ENCODE results near the gene EXD3.
"Not testable (repeated sequence)": the region's sequence is repeated elsewhere in the genome, so short reads cannot be mapped to it uniquely, and the experiment has no call there.

EXD3 gene

GRCh38 chr9:137268538-137269201, 154.3 kb downstream of the EXD3 start:
- Histone ChIP-seq H3K4me1 (ENCODE audit: insufficient read depth, low read length) (no peaks in the 10 kb centered on the region), H3K27ac (ENCODE audit: low read depth, low read length) (no peak overlapping the region), H3K9me3 (ENCODE audit: insufficient read depth, low read depth, low read length) (no peaks in the 10 kb centered on the region), H3K9ac (ENCODE audit: low read depth, low read length) (no peak overlapping the region), H3K27me3 (ENCODE audit: insufficient read depth, low read length) (no peaks in the 10 kb centered on the region), H3K4me3 (ENCODE audit: low read length) (no peak overlapping the region), H3K36me3 (ENCODE audit: insufficient read depth, low read length) (peaks cover 60% of the 10 kb centered on the region)
- 90% methylated on average over 19 of the region's 19 CpGs for WGBS

- Histone ChIP-seq H3K36me3 (ENCODE audit: insufficient read depth, low read length) (peaks cover 65% of the 10 kb centered on the region), H3K9me3 (ENCODE audit: insufficient read depth, low read depth, low read length) (no peaks in the 10 kb centered on the region), H3K4me3 (ENCODE audit: low read length) (no peak overlapping the region), H3K4me1 (ENCODE audit: insufficient read depth, low read length) (no peaks in the 10 kb centered on the region), H3K27me3 (ENCODE audit: insufficient read depth, low read length) (no peaks in the 10 kb centered on the region), H3K9ac (ENCODE audit: low read depth, low read length) (no peak overlapping the region), H3K27ac (ENCODE audit: low read depth, low read length) (no peak overlapping the region)
- 93% methylated on average over 6 of the region's 6 CpGs for WGBS
Observed at GRCh38 chr9:137267933-137268355, 155.0 kb downstream of the EXD3 start.

GRCh38 chr9:137266585-137267453, 156.1 kb downstream of the EXD3 start:
- Histone ChIP-seq H3K4me1 (ENCODE audit: insufficient read depth, low read length) (no peaks in the 10 kb centered on the region), H3K4me3 (ENCODE audit: low read length) (no peak overlapping the region), H3K27ac (ENCODE audit: low read depth, low read length) (no peak overlapping the region), H3K27me3 (ENCODE audit: insufficient read depth, low read length) (no peaks in the 10 kb centered on the region), H3K9ac (ENCODE audit: low read depth, low read length) (no peak overlapping the region), H3K36me3 (ENCODE audit: insufficient read depth, low read length) (peaks cover 60% of the 10 kb centered on the region), H3K9me3 (ENCODE audit: insufficient read depth, low read depth, low read length) (no peaks in the 10 kb centered on the region)
- WGBS = 91% methylated on average over 34 of the region's 34 CpGs

GRCh38 chr9:137266162-137266527, 156.8 kb downstream of the EXD3 start:
- no peaks in the 10 kb centered on the region for H3K9me3 ChIP-seq (ENCODE audit: insufficient read depth, low read depth, low read length)
- no peaks in the 10 kb centered on the region for H3K4me1 ChIP-seq (ENCODE audit: insufficient read depth, low read length)
- H3K27me3 ChIP-seq (ENCODE audit: insufficient read depth, low read length) = no peaks in the 10 kb centered on the region
- WGBS = 95% methylated on average over 15 of the region's 15 CpGs
- no peak overlapping the region for H3K9ac ChIP-seq (ENCODE audit: low read depth, low read length)
- peaks cover 60% of the 10 kb centered on the region for H3K36me3 ChIP-seq (ENCODE audit: insufficient read depth, low read length)
- no peak overlapping the region for H3K27ac ChIP-seq (ENCODE audit: low read depth, low read length)
- H3K4me3 ChIP-seq (ENCODE audit: low read length) = no peak overlapping the region

- H3K9ac ChIP-seq (ENCODE audit: low read depth, low read length) = no peak overlapping the region
- no peaks in the 10 kb centered on the region for H3K9me3 ChIP-seq (ENCODE audit: insufficient read depth, low read depth, low read length)
- no peaks in the 10 kb centered on the region for H3K4me1 ChIP-seq (ENCODE audit: insufficient read depth, low read length)
- H3K27ac ChIP-seq (ENCODE audit: low read depth, low read length) = no peak overlapping the region
- H3K36me3 ChIP-seq (ENCODE audit: insufficient read depth, low read length) = peaks cover 56% of the 10 kb centered on the region
- 94% methylated on average over 29 of the region's 29 CpGs for WGBS
- H3K27me3 ChIP-seq (ENCODE audit: insufficient read depth, low read length) = no peaks in the 10 kb centered on the region
- no peak overlapping the region for H3K4me3 ChIP-seq (ENCODE audit: low read length)
Observed at GRCh38 chr9:137265496-137266161, 157.3 kb downstream of the EXD3 start.

- H3K27ac ChIP-seq (ENCODE audit: low read depth, low read length) = no peak overlapping the region
- H3K4me3 ChIP-seq (ENCODE audit: low read length) = no peak overlapping the region
- H3K36me3 ChIP-seq (ENCODE audit: insufficient read depth, low read length) = peaks cover 50% of the 10 kb centered on the region
- no peaks in the 10 kb centered on the region for H3K4me1 ChIP-seq (ENCODE audit: insufficient read depth, low read length)
- no peak overlapping the region for H3K9ac ChIP-seq (ENCODE audit: low read depth, low read length)
- WGBS = 96% methylated on average over 22 of the region's 22 CpGs
- no peaks in the 10 kb centered on the region for H3K9me3 ChIP-seq (ENCODE audit: insufficient read depth, low read depth, low read length)
- H3K27me3 ChIP-seq (ENCODE audit: insufficient read depth, low read length) = no peaks in the 10 kb centered on the region
Observed at GRCh38 chr9:137264067-137264466, 158.9 kb downstream of the EXD3 start.

- WGBS = 87% methylated on average over 10 of the region's 10 CpGs
- peaks cover 50% of the 10 kb centered on the region for H3K36me3 ChIP-seq (ENCODE audit: insufficient read depth, low read length)
- H3K27ac ChIP-seq (ENCODE audit: low read depth, low read length) = no peak overlapping the region
- no peak overlapping the region for H3K4me3 ChIP-seq (ENCODE audit: low read length)
- no peaks in the 10 kb centered on the region for H3K9me3 ChIP-seq (ENCODE audit: insufficient read depth, low read depth, low read length)
- H3K27me3 ChIP-seq (ENCODE audit: insufficient read depth, low read length) = no peaks in the 10 kb centered on the region
- no peak overlapping the region for H3K9ac ChIP-seq (ENCODE audit: low read depth, low read length)
- H3K4me1 ChIP-seq (ENCODE audit: insufficient read depth, low read length) = no peaks in the 10 kb centered on the region
Observed at GRCh38 chr9:137263506-137263905, 159.5 kb downstream of the EXD3 start.

GRCh38 chr9:137262909-137263285, 160.1 kb downstream of the EXD3 start:
- Histone ChIP-seq H3K4me3 (ENCODE audit: low read length) (no peak overlapping the region), H3K9ac (ENCODE audit: low read depth, low read length) (no peak overlapping the region), H3K27ac (ENCODE audit: low read depth, low read length) (no peak overlapping the region), H3K27me3 (ENCODE audit: insufficient read depth, low read length) (no peaks in the 10 kb centered on the region), H3K36me3 (ENCODE audit: insufficient read depth, low read length) (peaks cover 52% of the 10 kb centered on the region), H3K9me3 (ENCODE audit: insufficient read depth, low read depth, low read length) (no peaks in the 10 kb centered on the region), H3K4me1 (ENCODE audit: insufficient read depth, low read length) (no peaks in the 10 kb centered on the region)
- WGBS = 92% methylated on average over 24 of the region's 24 CpGs

GRCh38 chr9:137262173-137262908, 160.6 kb downstream of the EXD3 start:
- not testable (repeated sequence) for H3K27ac ChIP-seq (ENCODE audit: low read depth, low read length); H3K9me3 ChIP-seq (ENCODE audit: insufficient read depth, low read depth, low read length); H3K9ac ChIP-seq (ENCODE audit: low read depth, low read length); H3K27me3 ChIP-seq (ENCODE audit: insufficient read depth, low read length); H3K4me1 ChIP-seq (ENCODE audit: insufficient read depth, low read length); H3K4me3 ChIP-seq (ENCODE audit: low read length)
- H3K36me3 ChIP-seq (ENCODE audit: insufficient read depth, low read length) = peaks cover 49% of the 10 kb centered on the region
- WGBS = 38% methylated on average over 12 of the region's 15 CpGs
